ENCODE measurements around the gene PCDH15.

The PCDH15 gene

GRCh38 chr10:53840653-53841052 lies 960.4 kb downstream of the PCDH15 start:
- in situ Hi-C loops (cut with MboI; ENCODE audit: low sequenced_read_pairs, unreplicated experiment), result no loop called here
- no peak for TF ChIP-seq CTCF (IDR thresholded peaks at IDR 0.05; ENCODE audit: borderline replicate concordance, control extremely low read depth, extremely low read depth, insufficient read depth, missing control alignments)
- no peak for DNase-seq (ENCODE audit: low spot score)

GRCh38 chr10:53839440-53840039 lies 961.5 kb downstream of the PCDH15 start:
- TF ChIP-seq CTCF (IDR thresholded peaks at IDR 0.05; ENCODE audit: borderline replicate concordance, control extremely low read depth, extremely low read depth, insufficient read depth, missing control alignments), result no peak
- in situ Hi-C loops (cut with MboI; ENCODE audit: low sequenced_read_pairs, unreplicated experiment), result no loop called here
- no peak for DNase-seq (ENCODE audit: low spot score)

GRCh38 chr10:53836638-53837037 lies 964.4 kb downstream of the PCDH15 start:
- in situ Hi-C loops (cut with MboI; ENCODE audit: low sequenced_read_pairs, unreplicated experiment), result no loop called here
- no peak for TF ChIP-seq CTCF (IDR thresholded peaks at IDR 0.05; ENCODE audit: borderline replicate concordance, control extremely low read depth, extremely low read depth, insufficient read depth, missing control alignments)
- no peak for DNase-seq (ENCODE audit: low spot score)

- no peak for TF ChIP-seq CTCF (IDR thresholded peaks at IDR 0.05; ENCODE audit: borderline replicate concordance, control extremely low read depth, extremely low read depth, insufficient read depth, missing control alignments)
- no peak for DNase-seq (ENCODE audit: low spot score)
- in situ Hi-C loops (cut with MboI; ENCODE audit: low sequenced_read_pairs, unreplicated experiment), result no loop called here
These were observed 967.1 kb downstream of the PCDH15 start for GRCh38 chr10:53833908-53834307.

GRCh38 chr10:53827261-53827660 lies 973.8 kb downstream of the PCDH15 start:
- no peak for DNase-seq (ENCODE audit: low spot score)
- in situ Hi-C loops (cut with MboI; ENCODE audit: low sequenced_read_pairs, unreplicated experiment), result no loop called here
- TF ChIP-seq CTCF (IDR thresholded peaks at IDR 0.05; ENCODE audit: borderline replicate concordance, control extremely low read depth, extremely low read depth, insufficient read depth, missing control alignments), result no peak

GRCh38 chr10:53808677-53809372 lies 992.2 kb downstream of the PCDH15 start:
- TF ChIP-seq CTCF (IDR thresholded peaks at IDR 0.05; ENCODE audit: borderline replicate concordance, control extremely low read depth, extremely low read depth, insufficient read depth, missing control alignments), result no peak
- no peak for DNase-seq (ENCODE audit: low spot score)
- in situ Hi-C loops (cut with MboI; ENCODE audit: low sequenced_read_pairs, unreplicated experiment), result no loop called here
